ENCODE results near the gene KRTAP20-1.

- TF ChIP-seq CTCF (IDR thresholded peaks at IDR 0.05) (no peak), POLR2A (IDR thresholded peaks at IDR 0.05) (no peak)
These were observed 36.7 kb downstream of the KRTAP20-1 start for GRCh38 chr21:30652891-30653290.
